ENCODE data around the gene NEDD4L. TPM values are rescaled to one million over a fixed set of nuclear protein-coding genes. Genes with fewer than 3 reads are reported as not detected.

NEDD4L gene
- total RNA-seq, 1 donor from 2014 or later: 32.6 TPM

DNA sequence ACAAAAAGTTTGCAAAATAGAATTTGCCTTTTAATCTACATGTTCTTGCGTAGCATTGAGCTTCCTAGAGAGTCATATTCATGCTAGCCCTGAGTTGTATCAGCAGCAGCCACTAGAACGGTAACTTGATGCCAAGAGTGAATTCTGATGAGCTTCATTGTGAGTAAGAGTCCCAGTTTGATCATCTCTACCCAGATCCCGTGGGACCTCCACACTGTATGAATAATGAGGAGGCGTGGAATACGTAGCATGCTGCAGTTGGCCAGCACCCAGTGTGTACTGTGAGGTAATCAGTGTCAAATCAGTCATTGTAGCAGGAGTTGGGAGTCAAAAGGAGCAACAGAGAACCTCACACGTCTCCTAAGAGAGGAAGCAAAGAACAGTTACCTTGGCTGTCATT is 197.9 kb downstream of the NEDD4L start:
- CTCF ChIA-PET: no interaction called here
- H3K27ac Mint-ChIP-seq: no peak overlapping the region
- intact Hi-C loops (cut with micrococcal nuclease): loop anchor here (5.0 kb wide), 1 partner anchor 35 kb away; no protein-coding TSS in a partner anchor
- H3K27me3 Mint-ChIP-seq: no peaks in the 10 kb centered on the region
- ATAC-seq (ENCODE audit: low read depth) (no peak), DNase-seq (no peak)
- H3K9me3 Mint-ChIP-seq: no peaks in the 10 kb centered on the region
- H3K4me1 Mint-ChIP-seq: no peaks in the 10 kb centered on the region
- POLR2A ChIA-PET: interaction anchor here (0.7 kb wide), 1 partner anchor 32 kb away, joined by 3 read pairs; no protein-coding TSS in a partner anchor
- H3K36me3 Mint-ChIP-seq (ENCODE audit: low read depth): no peaks in the 10 kb centered on the region
- TF ChIP-seq, protein P1, sequence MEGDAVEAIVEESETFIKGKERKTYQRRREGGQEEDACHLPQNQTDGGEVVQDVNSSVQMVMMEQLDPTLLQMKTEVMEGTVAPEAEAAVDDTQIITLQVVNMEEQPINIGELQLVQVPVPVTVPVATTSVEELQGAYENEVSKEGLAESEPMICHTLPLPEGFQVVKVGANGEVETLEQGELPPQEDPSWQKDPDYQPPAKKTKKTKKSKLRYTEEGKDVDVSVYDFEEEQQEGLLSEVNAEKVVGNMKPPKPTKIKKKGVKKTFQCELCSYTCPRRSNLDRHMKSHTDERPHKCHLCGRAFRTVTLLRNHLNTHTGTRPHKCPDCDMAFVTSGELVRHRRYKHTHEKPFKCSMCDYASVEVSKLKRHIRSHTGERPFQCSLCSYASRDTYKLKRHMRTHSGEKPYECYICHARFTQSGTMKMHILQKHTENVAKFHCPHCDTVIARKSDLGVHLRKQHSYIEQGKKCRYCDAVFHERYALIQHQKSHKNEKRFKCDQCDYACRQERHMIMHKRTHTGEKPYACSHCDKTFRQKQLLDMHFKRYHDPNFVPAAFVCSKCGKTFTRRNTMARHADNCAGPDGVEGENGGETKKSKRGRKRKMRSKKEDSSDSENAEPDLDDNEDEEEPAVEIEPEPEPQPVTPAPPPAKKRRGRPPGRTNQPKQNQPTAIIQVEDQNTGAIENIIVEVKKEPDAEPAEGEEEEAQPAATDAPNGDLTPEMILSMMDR (IDR thresholded peaks at IDR 0.05): no peak
- H3K4me3 Mint-ChIP-seq: no peak overlapping the region

DNA sequence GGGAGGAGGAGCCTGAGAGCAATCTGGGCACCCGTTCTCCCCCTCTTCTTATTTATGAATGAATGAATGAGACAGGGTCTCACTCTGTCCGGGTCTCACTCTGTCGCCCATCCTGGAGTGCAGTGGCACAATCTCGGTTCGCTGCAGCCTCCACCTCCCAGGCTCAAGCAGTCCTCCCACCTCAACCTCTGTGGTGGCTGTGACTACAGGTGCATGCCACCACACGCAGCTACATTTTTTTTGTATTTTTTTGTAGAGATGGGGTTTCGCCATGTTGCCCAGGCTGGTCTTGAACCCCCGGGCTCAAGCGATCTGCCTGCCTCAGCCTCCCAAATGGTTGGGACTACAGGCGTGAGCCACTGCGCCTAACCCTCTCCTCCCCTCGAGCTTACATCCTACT is 198.4 kb downstream of the NEDD4L start:
- Mint-ChIP-seq H3K36me3 (ENCODE audit: low read depth) (no peaks in the 10 kb centered on the region), H3K9me3 (no peaks in the 10 kb centered on the region), H3K27ac (no peak overlapping the region), H3K4me1 (no peaks in the 10 kb centered on the region), H3K4me3 (no peak overlapping the region), H3K27me3 (no peaks in the 10 kb centered on the region)
- TF ChIP-seq, protein P1 (IDR thresholded peaks at IDR 0.05): no peak
- ChIA-PET CTCF (no interaction called here), POLR2A (no interaction called here)
- intact Hi-C loops (cut with micrococcal nuclease): loop anchor here (5.0 kb wide), 1 partner anchor 35 kb away; no protein-coding TSS in a partner anchor
- ATAC-seq (ENCODE audit: low read depth) (no peak), DNase-seq (no peak)

DNA sequence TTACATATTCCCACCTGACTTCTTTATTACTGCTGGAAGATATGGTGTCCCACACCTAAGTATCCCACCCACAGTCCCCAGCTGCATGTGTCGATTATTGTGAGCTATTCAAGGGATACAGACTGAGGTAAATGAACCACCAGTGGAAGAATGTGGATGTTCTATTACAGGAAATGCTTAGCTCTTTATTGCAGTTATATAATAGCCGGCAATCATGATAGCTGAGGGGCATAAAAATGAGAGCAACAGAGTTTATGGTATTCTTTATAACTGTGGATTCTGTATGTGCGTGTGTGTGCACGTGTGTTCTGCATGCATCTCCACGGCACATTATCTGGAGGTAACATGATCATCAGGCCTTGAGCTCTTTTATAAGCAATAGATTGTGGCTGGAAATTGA is 198.9 kb downstream of the NEDD4L start:
- H3K4me1 Mint-ChIP-seq: no peaks in the 10 kb centered on the region
- no peaks in the 10 kb centered on the region for H3K27me3 Mint-ChIP-seq
- CTCF ChIA-PET: interaction anchor here (0.7 kb wide), 1 partner anchor 8 kb away, joined by 3 read pairs; no protein-coding TSS in a partner anchor
- H3K9me3 Mint-ChIP-seq: no peaks in the 10 kb centered on the region
- ATAC-seq (ENCODE audit: low read depth) (no peak), DNase-seq (no peak)
- H3K4me3 Mint-ChIP-seq: no peak overlapping the region
- POLR2A ChIA-PET: no interaction called here
- no peak overlapping the region for H3K27ac Mint-ChIP-seq
- no peaks in the 10 kb centered on the region for H3K36me3 Mint-ChIP-seq (ENCODE audit: low read depth)
- TF ChIP-seq, protein P1 (IDR thresholded peaks at IDR 0.05): no peak
- intact Hi-C loops (cut with micrococcal nuclease): loop anchor here (5.0 kb wide), 1 partner anchor 34 kb away; no protein-coding TSS in a partner anchor

DNA sequence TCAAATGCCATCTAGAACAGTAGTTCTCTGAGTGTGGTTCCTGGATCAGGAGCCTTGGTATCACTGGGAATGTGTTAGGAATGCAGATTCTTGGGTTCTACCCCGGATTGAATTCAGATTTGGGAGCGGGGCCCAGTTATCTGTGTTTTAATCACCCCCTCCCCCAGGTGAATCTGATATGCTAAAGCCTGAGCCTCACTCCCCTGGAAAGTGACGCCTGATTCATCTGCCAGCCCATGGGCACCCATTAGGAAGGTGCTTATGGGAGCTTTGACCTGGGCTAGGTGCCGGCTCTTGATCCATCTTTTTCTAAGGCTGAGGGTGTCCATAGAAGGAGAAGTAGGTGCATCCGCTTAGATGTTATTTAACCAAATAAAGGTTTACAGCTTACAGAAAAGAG is 199.4 kb downstream of the NEDD4L start:
- ATAC-seq (ENCODE audit: low read depth) (no peak), DNase-seq (no peak)
- Mint-ChIP-seq H3K4me3 (no peak overlapping the region), H3K4me1 (no peaks in the 10 kb centered on the region), H3K36me3 (ENCODE audit: low read depth) (no peaks in the 10 kb centered on the region), H3K27me3 (no peaks in the 10 kb centered on the region), H3K27ac (no peak overlapping the region), H3K9me3 (no peaks in the 10 kb centered on the region)
- intact Hi-C loops (cut with micrococcal nuclease): loop anchor here (5.0 kb wide), 1 partner anchor 34 kb away; no protein-coding TSS in a partner anchor
- TF ChIP-seq, protein P1 (IDR thresholded peaks at IDR 0.05): no peak
- POLR2A ChIA-PET: no interaction called here
- CTCF ChIA-PET: interaction anchor here (0.7 kb wide), 1 partner anchor 9 kb away, joined by 3 read pairs; no protein-coding TSS in a partner anchor

DNA sequence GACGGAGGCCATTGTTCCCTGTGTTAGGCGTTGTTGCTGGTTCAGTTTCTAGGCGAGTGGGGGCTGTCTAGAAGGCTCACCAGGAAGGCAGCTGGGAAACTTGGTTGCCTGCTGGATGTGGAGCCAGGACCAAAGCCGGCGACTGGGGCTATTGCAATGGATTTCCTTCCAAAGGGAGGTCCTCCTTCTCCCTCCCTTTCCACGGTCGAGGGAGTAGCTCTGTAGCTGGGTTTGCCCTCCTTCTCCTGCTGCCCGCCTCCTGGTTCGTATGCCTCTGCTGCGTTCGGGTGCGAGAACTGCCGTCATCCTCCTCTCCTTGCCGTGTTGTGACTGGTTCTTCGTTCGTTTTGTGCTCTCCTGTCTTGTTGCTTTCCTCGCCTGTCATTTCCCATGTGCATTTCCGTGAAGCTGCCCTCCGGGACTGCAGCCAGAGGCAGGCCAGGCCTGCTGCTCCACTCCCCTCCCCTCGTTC is 203.4 kb downstream of the NEDD4L start:
- Mint-ChIP-seq H3K9me3 (no peaks in the 10 kb centered on the region), H3K27me3 (no peaks in the 10 kb centered on the region), H3K36me3 (ENCODE audit: low read depth) (no peaks in the 10 kb centered on the region), H3K4me1 (no peaks in the 10 kb centered on the region), H3K27ac (no peak overlapping the region), H3K4me3 (no peak overlapping the region)
- intact Hi-C loops (cut with micrococcal nuclease): no loop called here
- TF ChIP-seq, protein P1 (IDR thresholded peaks at IDR 0.05): no peak
- ChIA-PET POLR2A (no interaction called here), CTCF (no interaction called here)
- DNase-seq (no peak), ATAC-seq (ENCODE audit: low read depth) (no peak)

Data from activated B cell treated with CpG ODN at 0.5 μM for 24 hours (primary cell).